Measurements from ENCODE around the gene MYH11.
"Not testable (repeated sequence)": the region's sequence is repeated elsewhere in the genome, so short reads cannot be mapped to it uniquely, and the experiment has no call there.

Gene MYH11

DNA sequence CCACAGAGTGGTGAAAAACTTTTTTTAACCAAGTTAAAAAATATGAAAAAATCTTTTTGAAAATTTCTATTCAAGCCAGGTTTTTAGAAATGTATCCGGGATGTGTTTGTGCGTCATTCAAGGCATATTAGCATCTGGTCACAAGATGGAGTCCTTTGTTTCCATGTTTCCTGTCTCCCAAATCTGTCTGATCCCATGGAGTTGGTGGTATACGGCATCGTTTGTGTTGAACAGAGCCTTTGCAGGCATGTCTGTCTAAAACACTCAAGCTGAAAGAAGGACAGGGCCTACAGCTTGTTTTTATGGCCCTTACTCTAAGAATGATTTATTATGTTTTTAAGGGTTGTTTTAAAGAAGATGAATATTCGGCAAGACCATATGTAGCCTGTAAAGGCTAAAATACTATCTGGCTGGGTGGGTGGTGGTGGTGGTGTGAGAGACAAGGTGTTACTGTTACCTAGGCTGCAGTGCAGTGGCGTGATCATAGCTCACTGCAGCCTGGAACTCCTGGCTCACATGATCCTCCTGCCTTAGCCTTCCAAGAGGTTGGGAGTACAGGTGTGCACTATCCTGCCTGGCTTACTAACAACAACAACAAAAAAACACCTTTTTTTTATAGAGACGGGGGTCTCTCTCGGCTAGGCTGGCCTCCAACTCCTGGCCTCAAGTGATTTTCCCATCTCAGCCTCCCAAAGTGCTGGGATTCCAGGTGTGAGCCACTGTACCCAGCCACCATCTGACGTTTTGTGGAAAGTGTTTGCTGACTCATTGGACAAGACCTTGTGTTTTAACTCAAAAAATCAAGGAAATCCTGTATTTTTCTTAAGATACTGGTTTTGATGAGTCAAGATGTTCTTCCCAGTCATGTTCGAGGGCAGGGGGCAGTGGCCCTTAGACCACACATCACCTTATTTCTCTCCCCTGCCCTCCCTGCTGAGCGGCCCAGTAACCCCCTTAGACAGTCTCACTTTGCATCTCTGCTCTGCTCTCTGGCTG is 154.6 kb downstream of the MYH11 start:
- TF ChIP-seq EZH2phosphoT487 (IDR thresholded peaks at IDR 0.05; ENCODE audit: low read depth): no peak
- TF ChIP-seq, protein P1, sequence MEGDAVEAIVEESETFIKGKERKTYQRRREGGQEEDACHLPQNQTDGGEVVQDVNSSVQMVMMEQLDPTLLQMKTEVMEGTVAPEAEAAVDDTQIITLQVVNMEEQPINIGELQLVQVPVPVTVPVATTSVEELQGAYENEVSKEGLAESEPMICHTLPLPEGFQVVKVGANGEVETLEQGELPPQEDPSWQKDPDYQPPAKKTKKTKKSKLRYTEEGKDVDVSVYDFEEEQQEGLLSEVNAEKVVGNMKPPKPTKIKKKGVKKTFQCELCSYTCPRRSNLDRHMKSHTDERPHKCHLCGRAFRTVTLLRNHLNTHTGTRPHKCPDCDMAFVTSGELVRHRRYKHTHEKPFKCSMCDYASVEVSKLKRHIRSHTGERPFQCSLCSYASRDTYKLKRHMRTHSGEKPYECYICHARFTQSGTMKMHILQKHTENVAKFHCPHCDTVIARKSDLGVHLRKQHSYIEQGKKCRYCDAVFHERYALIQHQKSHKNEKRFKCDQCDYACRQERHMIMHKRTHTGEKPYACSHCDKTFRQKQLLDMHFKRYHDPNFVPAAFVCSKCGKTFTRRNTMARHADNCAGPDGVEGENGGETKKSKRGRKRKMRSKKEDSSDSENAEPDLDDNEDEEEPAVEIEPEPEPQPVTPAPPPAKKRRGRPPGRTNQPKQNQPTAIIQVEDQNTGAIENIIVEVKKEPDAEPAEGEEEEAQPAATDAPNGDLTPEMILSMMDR (IDR thresholded peaks at IDR 0.05; ENCODE audit: low read depth, low read length): no peak

DNA sequence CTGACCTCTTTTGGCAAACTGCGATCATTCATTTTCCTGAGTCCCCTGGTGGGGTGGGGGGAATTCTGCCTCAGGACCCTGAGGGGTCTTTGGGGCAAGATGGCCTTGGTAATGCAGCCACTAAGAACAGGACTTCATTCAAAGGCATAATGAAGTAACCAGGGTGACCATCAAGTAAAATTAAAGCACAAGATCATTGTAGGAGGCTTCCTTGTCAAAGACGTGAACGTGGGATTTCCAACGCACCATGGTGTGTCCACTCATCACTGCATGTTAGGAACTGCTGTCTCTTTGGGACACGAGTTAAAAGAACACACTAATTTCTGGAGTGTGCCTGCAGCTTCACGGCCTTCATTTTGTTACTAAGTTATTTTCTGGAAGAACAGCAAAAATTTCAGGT is 155.5 kb downstream of the MYH11 start:
- Histone ChIP-seq H3K36me3 (replicated peaks; ENCODE audit: low read depth, low read length) (peaks cover 60% of the 10 kb centered on the region), H3K4me2 (ENCODE audit: low read length) (no peak overlapping the region)
- TF ChIP-seq EZH2phosphoT487 (IDR thresholded peaks at IDR 0.05; ENCODE audit: low read depth): no peak
- TF ChIP-seq, protein P1 (IDR thresholded peaks at IDR 0.05; ENCODE audit: low read depth, low read length): no peak

More for the DNA sequence above, 154.6 kb downstream of the MYH11 start:
- Histone ChIP-seq H4K20me1 (ENCODE audit: insufficient read depth, low read length) (peaks cover 3% of the 10 kb centered on the region; the same call in 1 of the 2 replicates), H3K27me3 (ENCODE audit: low read depth, low read length) (no peaks in the 10 kb centered on the region), H3K4me2 (ENCODE audit: low read length) (no peak overlapping the region), H3K9ac (ENCODE audit: low read length) (no peak overlapping the region), H3K4me1 (ENCODE audit: low read length) (no peaks in the 10 kb centered on the region), H3K9me3 (ENCODE audit: insufficient read depth, low read length) (no peaks in the 10 kb centered on the region), H3K36me3 (replicated peaks; ENCODE audit: low read depth, low read length) (peaks cover 53% of the 10 kb centered on the region), H2AFZ (ENCODE audit: low read depth, low read length) (no peak overlapping the region), H3K79me2 (ENCODE audit: low read length) (no peaks in the 10 kb centered on the region), H3K27ac (ENCODE audit: low read length) (no peak overlapping the region), H3K4me3 (ENCODE audit: low read length) (no peak overlapping the region)

DNA sequence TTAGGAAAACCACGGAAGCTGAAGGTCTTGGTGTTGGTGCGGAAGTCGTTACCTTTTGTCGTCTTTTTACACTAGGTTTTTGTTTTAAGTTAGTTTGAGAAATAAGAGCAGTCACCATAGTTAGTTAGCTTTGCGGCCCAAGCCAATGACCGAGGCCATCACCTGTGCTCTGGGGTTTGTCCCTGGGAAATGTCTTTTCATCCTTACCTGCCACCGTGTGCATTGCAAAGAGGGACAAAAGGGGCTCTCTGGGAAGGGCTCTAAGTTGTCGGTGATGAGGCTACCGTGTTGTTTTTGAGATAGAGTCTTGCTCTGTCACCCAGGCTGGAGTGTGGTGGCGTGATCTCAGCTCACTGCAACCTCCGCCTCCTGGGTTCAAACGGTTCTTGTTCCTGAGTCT is 157.0 kb downstream of the MYH11 start:
- no peak for TF ChIP-seq EZH2phosphoT487 (IDR thresholded peaks at IDR 0.05; ENCODE audit: low read depth)
- TF ChIP-seq, protein P1 (IDR thresholded peaks at IDR 0.05; ENCODE audit: low read depth, low read length): no peak
- Histone ChIP-seq H3K9me3 (ENCODE audit: insufficient read depth, low read length) (no peaks in the 10 kb centered on the region), H2AFZ (ENCODE audit: low read depth, low read length) (no peak overlapping the region), H3K4me1 (ENCODE audit: low read length) (no peaks in the 10 kb centered on the region), H3K27ac (ENCODE audit: low read length) (no peak overlapping the region), H3K4me3 (ENCODE audit: low read length) (no peak overlapping the region), H3K27me3 (ENCODE audit: low read depth, low read length) (no peaks in the 10 kb centered on the region), H4K20me1 (ENCODE audit: insufficient read depth, low read length) (peaks cover 3% of the 10 kb centered on the region; the same call in 1 of the 2 replicates), H3K4me2 (ENCODE audit: low read length) (no peak overlapping the region), H3K9ac (ENCODE audit: low read length) (no peak overlapping the region), H3K36me3 (replicated peaks; ENCODE audit: low read depth, low read length) (peaks cover 61% of the 10 kb centered on the region), H3K79me2 (ENCODE audit: low read length) (no peaks in the 10 kb centered on the region)

More for the DNA sequence above, 155.5 kb downstream of the MYH11 start:
- Histone ChIP-seq H4K20me1 (ENCODE audit: insufficient read depth, low read length) (peaks cover 3% of the 10 kb centered on the region; the same call in 1 of the 2 replicates), H3K9ac (ENCODE audit: low read length) (no peak overlapping the region), H2AFZ (ENCODE audit: low read depth, low read length) (no peak overlapping the region), H3K4me3 (ENCODE audit: low read length) (no peak overlapping the region), H3K27ac (ENCODE audit: low read length) (no peak overlapping the region), H3K79me2 (ENCODE audit: low read length) (no peaks in the 10 kb centered on the region), H3K4me1 (ENCODE audit: low read length) (no peaks in the 10 kb centered on the region), H3K9me3 (ENCODE audit: insufficient read depth, low read length) (no peaks in the 10 kb centered on the region), H3K27me3 (ENCODE audit: low read depth, low read length) (no peaks in the 10 kb centered on the region)

DNA sequence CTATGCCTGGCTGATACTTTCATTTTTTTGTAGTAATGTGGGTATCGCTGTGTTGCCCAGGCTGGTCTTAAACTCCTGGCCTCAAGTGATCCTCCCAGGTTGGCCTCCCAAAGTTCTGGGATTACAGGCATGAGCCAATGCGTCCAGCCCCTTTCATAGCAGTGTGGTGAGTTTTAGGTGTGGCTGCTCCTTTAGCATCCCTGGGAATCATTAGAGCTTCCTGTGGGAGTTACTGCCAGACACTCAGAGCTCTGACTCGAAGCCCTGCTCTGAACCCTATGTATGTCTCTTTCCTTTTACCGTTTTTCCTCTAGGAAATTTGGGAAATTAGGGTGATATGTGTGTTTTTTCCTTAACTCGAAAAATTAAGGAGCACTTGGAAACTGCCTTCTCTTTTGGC is 162.3 kb downstream of the MYH11 start:
- Histone ChIP-seq H4K20me1 (ENCODE audit: insufficient read depth, low read length) (no peaks in the 10 kb centered on the region), H3K9me3 (ENCODE audit: insufficient read depth, low read length) (no peaks in the 10 kb centered on the region), H3K27me3 (ENCODE audit: low read depth, low read length) (no peaks in the 10 kb centered on the region), H3K9ac (ENCODE audit: low read length) (no peak overlapping the region), H3K36me3 (replicated peaks; ENCODE audit: low read depth, low read length) (peaks cover 63% of the 10 kb centered on the region), H2AFZ (ENCODE audit: low read depth, low read length) (no peak overlapping the region), H3K4me2 (ENCODE audit: low read length) (no peak overlapping the region), H3K4me3 (ENCODE audit: low read length) (no peak overlapping the region), H3K4me1 (ENCODE audit: low read length) (peaks cover 3% of the 10 kb centered on the region; the same call in 1 of the 2 replicates), H3K79me2 (ENCODE audit: low read length) (no peaks in the 10 kb centered on the region; the same call in 1 of the 2 replicates), H3K27ac (ENCODE audit: low read length) (no peak overlapping the region)
- TF ChIP-seq, protein P1 (IDR thresholded peaks at IDR 0.05; ENCODE audit: low read depth, low read length): no peak
- TF ChIP-seq EZH2phosphoT487 (IDR thresholded peaks at IDR 0.05; ENCODE audit: low read depth): no peak

DNA sequence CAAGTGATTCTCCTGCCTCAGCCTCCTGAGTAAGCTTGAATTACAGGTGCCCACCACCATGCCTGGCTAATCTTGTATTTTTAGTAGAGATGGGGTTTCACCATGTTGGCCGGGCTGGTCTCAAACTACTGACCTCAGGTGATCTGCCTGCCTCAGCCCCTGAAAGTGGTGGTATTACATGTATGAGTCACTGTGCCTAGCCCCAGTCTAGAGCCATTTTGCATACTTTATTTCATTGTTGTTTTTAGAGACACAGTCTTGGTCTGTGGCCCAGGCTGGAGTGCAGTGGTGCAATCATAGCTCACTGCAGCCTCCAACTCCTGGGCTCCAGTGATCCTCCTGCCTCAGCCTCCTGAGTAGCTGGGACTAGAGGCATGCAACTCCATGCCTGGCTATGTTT is 164.3 kb downstream of the MYH11 start:
- not testable (repeated sequence) for H2AFZ ChIP-seq (ENCODE audit: low read depth, low read length); H4K20me1 ChIP-seq (ENCODE audit: insufficient read depth, low read length); H3K79me2 ChIP-seq (ENCODE audit: low read length); H3K4me3 ChIP-seq (ENCODE audit: low read length); H3K4me1 ChIP-seq (ENCODE audit: low read length); H3K27me3 ChIP-seq (ENCODE audit: low read depth, low read length); H3K27ac ChIP-seq (ENCODE audit: low read length); H3K9ac ChIP-seq (ENCODE audit: low read length); H3K9me3 ChIP-seq (ENCODE audit: insufficient read depth, low read length); H3K4me2 ChIP-seq (ENCODE audit: low read length)
- peaks cover 65% of the 10 kb centered on the region for H3K36me3 ChIP-seq (replicated peaks; ENCODE audit: low read depth, low read length)
